COLO668 (cell line): ENCODE data around the gene VRK1.

Experiments
- DNase-seq: peaks from one replicate; lab custom pipeline; 2025; ENCODE audit not compliant: unreplicated experiment; lab: John Stamatoyannopoulos, UW

VRK1 gene

DNA sequence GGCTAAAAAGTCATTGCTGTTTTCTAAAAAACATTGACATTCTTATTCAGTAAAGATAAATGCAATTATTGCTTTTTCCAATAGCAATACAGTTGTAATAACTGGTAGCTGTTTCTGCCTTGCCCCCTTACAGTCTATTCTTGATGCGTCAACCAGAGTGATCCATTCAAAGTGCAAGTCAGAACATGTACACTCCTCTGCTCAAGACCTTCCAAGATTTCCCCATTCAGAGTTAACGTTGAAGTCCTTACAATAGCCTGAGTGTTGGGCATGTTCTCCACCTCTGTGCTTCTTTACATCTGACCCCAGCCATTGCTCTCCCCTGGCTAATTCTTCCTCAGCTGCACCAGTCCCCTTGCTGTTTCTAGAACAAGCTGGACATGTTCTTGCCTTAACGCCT, 24.3 kb downstream of the VRK1 start:
- no peak for DNase-seq

DNA sequence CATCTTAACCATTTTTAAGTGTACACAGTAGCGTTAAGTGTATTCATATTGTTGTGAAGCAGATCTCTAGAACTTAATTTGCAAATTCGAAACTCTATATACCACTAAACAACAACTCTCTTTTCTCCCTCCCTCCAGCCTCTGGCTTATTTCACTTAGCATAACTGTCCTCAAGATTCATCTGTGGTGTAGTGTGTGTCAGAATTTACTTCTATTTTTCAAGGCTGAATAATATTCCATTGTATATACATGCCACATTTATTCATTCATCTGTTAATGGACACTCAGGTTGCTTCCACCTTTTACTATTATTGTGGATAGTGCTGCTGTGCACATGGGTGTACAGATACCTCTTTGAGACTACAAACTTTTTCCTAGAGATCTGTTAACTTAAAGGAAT, 26.5 kb downstream of the VRK1 start:
- DNase-seq: no peak

DNA sequence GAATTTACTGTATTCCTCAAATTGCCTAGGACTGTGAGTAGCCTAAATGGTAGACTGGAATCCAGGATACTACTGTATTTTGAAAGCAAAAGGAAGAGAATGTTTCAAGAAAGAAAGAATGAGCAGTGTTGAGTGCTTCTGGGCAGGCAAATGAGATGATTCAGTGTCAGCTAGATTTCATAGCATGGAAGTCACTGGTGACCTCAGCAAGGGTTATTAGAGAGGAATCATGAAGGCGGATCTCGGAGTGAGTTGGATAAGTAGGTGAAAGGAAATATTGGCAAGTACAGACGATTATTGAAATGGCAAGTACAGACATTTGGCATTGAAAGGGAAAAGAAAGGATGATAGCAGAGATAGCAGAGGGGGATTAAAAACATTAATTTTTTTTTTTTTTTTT, 27.1 kb downstream of the VRK1 start:
- DNase-seq: no peak

DNA sequence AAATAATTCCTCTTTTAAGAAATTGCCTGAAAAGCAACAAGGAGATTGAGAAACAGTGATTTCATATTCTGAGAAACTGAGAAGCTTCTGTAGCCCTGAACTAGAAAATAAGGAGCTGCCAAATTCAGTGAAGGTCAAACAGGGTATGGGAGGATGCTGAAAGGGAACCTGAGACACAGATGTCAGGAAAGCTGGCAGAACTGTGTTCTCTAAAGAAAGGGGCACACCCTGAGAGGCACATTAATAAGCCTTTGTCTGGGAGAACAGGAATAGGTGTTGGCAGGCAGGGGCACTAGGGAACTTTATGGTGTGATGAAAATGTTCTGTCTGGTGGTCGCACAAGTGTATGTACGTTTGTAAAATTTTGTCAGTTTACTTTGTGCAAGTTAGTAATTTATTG, 29.6 kb downstream of the VRK1 start:
- DNase-seq: no peak

DNA sequence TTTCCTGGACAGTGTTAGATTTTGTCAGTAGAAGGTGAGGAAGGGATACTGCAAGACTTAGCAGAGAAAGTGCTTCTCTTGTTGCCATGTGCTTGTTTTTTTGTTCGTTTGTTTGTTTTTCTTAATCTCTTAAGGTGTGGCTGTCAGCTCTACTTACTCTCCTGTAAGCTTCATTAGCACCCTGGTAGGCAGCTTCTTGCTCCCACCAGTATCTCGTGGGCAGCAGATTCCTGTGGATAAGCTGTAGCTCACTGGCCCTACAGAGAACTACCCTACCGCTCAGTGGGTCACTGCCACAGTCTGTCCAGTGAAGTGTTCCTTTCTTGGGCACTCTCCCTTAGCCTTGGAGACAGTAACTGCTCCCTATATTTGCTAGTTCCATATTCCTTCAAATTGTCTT, 30.1 kb downstream of the VRK1 start:
- no peak for DNase-seq

DNA sequence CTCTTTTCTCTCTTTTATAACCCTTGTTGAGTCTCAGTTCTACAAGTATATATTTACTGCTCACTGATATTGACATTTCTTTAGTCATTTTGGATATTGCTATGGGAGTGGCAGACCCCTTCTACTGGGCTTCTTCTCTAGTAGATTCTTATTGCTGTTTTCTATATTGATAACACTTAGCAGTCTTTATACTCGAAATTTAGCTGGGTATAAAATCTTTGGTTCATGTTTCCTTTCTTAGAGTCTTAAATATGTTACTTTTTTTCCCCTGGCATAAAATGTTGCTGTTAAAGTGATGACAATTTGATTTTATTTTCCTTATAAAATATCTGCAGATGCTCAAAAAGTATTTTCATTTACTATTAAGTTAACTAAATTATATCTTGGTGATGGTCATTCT, 32.6 kb downstream of the VRK1 start:
- DNase-seq: no peak

DNA sequence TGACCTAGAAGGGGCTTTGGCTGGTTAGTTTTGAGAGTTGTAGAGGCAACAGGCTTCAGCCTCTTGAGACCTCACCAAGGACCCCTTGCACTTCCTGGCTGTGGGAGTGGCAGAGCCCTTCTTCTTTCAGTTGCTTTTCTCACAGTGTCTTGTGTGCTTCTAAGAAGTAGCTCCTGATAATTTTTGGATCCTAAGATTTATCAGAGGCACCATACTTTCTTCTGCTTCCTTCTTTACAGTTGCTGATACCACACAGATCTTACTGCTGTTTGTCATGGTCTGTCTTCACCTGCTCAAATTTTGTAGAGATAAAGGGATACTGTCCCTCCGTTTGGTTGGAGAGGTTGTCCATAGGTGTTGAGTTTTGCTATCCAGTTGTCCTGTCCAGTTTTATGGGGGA, 33.8 kb downstream of the VRK1 start:
- no peak for DNase-seq

DNA sequence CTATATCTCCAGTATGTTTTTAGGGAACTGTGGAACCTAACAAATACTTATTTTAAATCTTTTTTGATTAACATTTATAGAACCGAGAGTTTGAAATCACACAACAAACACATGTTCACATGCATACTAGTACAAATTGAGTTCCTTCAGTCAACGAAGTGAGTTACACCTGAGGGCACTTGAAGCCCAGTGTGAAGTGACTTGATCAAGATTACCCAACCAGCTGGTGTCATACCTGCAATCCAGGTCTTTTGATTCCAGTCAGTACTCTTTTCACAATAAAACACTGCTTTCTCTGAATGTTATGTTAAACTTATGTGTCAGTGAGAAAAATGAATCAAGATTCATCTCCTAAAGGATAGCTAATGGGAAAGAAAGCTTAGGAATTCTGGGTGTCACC, 35.2 kb downstream of the VRK1 start:
- no peak for DNase-seq

DNA sequence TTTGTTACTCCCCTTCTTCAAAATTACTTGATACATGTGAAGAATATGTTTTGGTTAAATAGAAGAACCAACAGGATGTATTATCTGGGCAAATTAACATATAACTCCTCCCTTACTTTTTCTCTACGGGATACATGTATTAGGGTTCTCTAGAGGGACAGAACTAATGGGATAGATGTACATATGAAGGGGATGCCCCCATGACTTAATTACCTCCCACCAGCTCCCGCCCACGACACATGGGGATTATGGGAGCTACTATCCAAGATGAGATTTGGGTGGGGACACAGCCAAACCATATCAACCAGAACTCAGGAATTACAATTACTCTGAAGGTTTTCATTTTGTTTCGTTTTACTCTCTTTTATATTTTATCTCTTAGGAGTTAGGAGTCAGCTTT, 41.3 kb downstream of the VRK1 start:
- no peak for DNase-seq

DNA sequence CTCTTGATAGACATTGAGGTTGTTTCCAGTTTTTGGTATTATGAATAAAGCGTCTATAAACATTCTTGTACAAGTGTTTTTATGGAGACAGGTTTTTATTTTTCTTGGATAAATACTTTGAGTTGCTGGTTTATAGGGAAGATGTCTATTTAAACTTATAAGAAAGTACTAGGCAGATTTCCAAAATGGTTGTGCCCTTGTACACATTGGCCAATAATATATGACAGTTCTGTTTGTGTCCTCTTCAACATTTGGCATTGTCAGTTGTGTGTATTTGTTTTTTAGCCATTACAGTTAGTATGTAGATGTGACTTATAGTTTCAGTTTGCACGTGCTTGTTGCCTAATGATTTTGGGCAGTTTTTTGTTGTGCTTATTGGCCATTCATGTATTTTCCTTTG, 42.1 kb downstream of the VRK1 start:
- no peak for DNase-seq

DNA sequence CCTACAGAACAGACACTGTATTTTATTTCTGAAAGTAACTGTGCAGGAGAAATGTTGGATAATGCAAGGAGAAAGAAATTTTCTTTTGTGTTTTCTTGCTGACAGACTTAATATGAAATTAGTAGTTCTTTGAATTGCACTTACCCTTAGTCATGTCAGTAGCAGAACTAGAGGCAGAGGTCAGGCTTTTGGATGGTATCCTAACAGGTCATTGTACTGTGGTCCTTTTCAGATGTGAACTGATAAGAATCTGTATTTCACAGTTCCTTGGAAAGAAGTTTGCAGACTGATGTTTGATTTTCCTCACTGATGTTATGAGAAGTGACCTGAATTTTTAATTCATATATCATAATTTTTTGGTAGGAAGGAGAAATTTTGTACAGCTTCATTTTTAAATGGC, 46.0 kb downstream of the VRK1 start:
- no peak for DNase-seq

DNA sequence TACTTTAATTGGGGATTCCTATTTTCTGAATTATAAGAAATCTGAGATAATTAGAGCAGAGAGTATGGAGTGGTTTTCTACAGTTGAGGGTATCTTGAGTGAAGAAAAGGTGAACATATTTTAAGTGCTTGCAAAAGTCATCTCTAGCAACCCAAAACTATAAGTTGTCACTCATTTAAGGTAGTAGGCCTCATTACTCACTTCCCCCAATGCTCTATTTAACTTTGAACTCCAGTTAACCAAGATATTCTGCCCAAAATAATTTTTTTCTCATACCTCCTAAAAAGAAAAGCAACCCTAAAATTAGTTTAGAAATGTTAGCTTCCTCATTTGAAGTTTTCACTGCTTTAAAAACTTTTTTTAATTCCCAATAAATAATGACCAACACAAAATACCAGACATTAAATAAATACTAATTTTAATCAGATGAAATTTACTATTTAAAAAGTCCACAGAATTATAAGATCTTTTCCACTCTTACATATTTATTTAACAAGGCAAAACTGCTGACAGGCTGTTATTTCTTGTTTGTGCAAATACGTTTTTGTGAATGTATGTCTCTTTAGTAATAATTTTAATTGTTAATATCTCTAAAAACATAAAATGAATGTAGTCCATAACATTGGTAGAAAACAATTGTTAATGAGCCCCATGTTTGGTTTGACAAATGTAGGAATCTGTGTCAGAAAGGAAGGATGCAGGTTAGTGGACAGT, 47.8 kb downstream of the VRK1 start:
- no peak for DNase-seq

DNA sequence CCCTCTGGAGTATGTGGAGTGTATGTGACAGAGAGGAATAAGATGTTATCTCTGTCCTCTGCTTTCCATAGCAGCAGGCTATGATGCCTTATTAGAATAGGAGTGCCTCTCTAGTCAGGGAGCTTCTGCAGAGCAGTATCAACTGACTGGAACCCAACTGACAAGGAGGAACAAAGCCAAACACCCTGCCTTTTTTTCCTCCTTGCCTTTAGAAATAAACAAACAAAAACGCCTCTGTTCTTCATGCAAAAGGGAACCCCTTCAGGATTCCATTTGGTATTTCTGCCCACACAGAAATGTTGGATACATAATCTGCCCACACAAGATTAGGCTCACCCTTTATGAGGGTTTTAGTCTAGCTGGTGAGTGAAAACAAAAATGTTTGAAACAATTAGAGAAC, 50.3 kb downstream of the VRK1 start:
- DNase-seq: no peak

DNA sequence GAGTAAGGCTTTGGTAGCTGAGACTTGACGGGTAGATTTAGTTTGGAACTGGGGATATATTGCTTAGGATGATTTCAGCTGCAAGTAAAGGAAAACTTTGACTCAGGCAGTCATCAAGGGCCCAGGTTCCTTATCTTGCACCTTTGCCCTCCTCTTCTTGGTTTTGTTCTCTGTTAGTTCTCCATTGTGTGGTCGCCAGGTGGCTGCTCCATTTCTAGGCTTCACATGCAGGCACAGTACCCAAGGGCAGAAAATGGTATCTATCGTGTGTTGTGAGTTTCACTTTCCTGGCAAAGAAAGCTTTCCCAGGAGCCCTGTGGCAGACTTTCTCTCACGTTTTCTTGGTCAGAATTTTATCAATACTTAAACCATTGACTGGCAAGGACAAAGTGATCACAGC, 50.8 kb downstream of the VRK1 start:
- no peak for DNase-seq

DNA sequence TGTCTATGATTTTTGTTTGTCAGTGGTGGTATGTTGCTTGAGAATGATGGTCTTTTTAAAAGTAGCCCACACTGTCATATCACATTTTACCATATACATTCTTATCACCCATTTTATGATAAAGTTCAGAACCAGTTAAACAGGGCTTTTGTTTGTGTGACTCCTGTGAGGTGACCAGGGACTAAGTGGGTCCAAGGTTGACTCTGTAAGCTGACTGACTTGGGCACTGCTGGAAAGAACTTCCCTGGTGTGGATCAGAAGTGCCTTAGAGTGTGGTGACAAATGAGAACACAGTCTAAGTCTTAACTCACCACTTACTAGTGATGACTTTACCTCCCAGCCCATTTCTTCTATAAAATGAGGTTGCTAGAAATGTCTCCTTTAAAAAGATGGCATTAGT, 52.6 kb downstream of the VRK1 start:
- DNase-seq: no peak

DNA sequence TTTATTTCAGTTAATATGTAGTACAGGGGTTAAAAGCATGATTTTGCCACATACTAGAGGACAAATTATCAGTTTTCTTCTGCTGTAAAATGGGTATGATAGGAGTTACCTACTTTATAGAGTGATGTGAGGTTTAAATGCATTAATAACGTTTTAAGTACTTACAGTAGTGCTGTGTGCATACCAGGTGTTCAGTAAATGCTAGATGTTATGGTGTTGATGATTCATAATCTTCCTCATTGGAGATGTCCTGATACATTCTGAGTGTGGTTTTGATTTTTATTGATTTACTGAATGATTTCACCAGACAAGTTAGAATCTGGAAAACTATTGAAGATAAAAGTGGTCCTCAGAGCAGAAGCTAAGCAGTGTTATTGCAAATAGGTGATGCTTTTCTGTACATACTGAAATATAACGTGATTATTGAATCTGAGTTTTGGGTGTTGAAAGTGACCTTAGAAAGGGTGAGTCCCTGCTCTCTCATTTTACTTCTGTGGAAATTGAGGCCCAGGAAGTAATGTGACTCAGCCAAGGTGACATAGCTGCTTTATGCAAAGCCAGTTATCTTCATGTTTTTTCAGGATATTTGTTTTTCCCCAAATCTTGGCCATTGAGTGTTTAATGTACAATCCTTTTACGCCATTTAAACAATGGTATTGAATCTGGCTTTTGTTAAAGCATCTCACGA, 54.7 kb downstream of the VRK1 start:
- DNase-seq: no peak

DNA sequence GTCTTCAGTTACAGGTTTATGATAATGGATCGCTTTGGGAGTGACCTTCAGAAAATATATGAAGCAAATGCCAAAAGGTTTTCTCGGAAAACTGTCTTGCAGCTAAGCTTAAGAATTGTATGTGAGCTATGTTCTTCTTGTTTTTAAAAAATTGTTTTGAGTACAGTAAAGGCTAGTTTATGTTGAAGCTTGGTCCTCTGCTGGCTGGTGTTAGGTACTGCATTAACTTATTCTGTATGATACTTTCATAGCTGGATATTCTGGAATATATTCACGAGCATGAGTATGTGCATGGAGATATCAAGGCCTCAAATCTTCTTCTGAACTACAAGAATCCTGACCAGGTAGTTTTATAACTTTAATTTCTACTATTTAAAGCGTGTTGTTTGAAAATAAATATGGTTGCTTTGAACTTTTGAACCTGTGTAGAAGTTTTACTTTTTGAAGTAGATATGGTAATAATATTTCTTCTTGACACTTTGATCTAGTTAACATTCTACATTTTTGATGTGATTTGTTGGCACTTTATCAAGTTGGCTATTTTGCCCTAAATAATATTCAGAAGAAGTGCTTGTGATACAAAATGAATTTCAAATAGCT, 55.7 kb downstream of the VRK1 start:
- DNase-seq: no peak

DNA sequence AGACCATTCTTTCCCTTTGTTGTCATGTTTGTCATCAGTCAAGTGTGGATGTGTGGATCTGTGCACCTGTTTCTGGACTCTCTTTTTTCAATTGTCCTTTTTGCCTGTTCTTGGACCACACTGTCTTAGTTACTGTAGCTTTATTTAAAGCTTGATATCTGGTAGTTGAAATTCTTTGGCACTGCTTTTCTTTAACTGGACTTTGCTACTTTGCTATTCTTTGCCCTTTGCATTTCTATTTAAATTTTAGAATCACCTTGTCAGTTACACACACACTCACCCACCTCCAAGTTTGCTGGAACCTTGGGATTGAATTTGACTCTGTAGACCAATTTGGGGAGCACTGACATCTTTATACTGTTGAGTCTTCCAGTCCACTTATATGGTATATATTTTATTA, 61.5 kb downstream of the VRK1 start:
- DNase-seq: no peak

DNA sequence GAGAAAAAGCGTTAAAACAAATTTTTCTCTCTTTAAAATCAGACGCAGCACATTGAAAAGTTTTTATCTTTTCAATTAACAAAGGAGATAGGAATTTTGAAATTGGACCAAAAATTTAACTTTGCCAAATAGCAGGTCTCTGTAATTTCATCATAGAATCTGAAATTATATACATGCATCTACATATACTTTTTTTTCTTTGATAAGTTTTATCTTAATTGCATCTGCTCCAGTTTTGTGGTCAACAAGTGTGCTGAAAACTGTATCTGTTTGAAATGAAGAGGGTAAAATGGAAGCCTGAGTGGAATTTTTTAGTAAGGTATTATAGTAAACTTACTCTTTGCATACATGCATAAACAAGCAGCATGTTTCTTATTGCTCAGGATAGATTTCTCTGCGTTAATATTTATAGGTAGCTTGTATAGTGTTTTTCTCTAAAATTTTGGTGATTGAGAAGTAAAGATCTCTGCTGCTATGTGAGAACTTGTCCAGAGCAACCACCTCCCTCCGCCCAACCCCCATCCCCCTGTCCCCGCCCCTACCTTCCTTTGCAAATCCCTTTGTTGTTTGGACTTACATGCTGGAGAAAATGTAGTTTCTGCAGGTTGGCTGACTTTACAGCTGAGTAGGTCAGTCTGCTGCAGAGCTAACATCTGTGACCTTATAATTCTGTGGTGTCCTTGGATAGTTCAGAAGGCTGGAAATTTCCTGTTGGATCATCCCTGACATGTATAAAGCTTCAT, 64.6 kb downstream of the VRK1 start:
- DNase-seq: no peak

DNA sequence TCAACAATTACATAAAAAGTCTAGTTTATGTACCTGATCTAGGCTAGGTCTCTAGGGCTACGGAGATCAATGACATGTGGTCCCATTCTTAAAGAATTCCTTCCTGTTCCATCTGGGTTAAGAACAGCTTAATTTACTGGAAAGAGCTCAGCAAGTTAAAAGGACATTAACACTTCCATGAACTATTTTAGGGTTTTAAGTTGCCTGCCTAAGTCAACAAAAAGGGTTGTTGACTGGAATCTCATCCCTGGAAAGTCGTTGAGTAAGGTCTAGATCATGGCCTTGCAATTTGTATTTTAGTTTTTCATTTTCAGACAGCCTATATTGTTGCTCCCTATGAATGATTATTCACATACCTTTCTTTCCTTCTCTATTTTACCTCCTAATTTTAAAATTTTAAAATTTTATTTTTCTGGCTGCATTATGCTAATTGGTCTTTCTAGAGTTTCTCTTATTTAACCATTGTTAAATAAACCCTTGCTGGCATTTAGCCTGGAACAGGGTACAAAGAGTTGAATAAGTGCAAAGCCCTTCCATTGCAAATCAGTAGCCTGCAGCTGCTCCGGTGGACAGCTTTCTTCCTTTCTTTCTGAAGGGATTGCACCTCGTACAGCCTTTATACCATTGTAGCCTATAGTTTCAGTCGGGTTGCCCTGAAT, 66.3 kb downstream of the VRK1 start:
- no peak for DNase-seq

DNA sequence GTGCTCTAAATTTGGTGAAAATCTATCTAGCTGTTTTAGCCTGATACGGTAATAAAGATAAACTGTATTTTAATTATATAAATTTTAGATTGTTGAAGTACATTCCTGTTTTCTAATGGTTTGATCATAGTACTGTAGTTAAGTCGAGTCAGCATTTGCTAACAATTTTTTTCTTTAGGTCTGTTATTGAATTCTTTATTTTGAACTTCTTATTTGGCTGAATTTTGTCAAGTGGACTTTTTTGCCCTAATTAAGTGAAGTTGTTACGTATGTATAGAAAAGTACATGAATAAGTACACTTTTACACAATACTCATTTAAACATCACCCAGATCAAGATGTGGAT, 66.8 kb downstream of the VRK1 start:
- no peak for DNase-seq

DNA sequence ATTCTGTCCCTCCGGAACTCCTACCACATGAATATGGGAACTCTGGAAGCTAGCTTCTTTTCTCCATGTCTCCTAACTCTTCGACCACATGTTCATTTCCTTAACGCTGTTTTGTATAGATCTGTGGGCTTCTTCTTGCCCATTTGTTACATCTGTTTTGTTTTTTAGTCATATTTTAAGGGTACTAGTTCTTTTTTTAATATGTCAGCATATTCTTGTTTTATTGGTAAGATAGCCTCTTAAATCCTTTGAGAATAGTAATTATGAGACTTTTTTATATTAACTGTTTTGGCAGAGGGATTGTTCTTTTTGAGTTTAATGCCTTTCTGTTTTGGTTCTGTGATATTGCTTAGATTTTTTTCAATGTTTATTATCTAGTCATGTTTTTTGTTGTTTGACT, 70.5 kb downstream of the VRK1 start:
- DNase-seq: no peak
